Epithelial cell of esophagus (primary cell): ENCODE results near the gene CADPS.

Experiments
- DNase-seq: peaks from one replicate; pipeline ENCODE4 v3.0.0; 2010; ENCODE audit warnings: low read depth
- H3K4me3 ChIP-seq: 2 replicates; pipeline ENCODE4 v1.5.1; 2011; ENCODE audit warnings: mild to moderate bottlenecking, low read length, control low read depth
- TF ChIP-seq, protein P1 (sequence below): IDR thresholded peaks from 2 replicates; pipeline ENCODE4 v1.5.1; 2011; ENCODE audit warnings: low read depth, mild to moderate bottlenecking, low read length, control low read depth, inconsistent platforms; ENCODE audit not compliant: insufficient read depth; ENCODE audit errors: missing control alignments

The CADPS gene

DNA sequence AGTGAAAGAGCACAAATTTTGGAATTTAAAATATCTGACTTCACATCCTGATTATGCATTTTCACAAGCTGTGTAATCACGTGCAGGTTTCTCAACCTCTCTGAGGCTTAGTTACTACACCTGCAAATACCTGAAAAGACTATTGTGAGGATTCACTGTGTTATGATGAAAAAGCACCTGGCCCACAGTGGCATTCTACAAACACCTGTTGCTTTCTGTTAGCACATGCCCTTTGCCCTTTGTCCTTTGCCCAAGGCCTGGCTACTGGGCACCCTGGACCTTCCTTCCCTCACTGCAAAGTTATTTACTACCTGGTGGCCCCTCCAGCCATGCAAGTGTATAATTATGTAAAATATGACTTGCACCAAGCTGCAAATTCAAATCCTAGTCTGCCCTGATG is 227.5 kb downstream of the CADPS start:
- H3K4me3 ChIP-seq, result no peak overlapping the region
- TF ChIP-seq, protein P1, sequence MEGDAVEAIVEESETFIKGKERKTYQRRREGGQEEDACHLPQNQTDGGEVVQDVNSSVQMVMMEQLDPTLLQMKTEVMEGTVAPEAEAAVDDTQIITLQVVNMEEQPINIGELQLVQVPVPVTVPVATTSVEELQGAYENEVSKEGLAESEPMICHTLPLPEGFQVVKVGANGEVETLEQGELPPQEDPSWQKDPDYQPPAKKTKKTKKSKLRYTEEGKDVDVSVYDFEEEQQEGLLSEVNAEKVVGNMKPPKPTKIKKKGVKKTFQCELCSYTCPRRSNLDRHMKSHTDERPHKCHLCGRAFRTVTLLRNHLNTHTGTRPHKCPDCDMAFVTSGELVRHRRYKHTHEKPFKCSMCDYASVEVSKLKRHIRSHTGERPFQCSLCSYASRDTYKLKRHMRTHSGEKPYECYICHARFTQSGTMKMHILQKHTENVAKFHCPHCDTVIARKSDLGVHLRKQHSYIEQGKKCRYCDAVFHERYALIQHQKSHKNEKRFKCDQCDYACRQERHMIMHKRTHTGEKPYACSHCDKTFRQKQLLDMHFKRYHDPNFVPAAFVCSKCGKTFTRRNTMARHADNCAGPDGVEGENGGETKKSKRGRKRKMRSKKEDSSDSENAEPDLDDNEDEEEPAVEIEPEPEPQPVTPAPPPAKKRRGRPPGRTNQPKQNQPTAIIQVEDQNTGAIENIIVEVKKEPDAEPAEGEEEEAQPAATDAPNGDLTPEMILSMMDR, result no peak
- no peak for DNase-seq

DNA sequence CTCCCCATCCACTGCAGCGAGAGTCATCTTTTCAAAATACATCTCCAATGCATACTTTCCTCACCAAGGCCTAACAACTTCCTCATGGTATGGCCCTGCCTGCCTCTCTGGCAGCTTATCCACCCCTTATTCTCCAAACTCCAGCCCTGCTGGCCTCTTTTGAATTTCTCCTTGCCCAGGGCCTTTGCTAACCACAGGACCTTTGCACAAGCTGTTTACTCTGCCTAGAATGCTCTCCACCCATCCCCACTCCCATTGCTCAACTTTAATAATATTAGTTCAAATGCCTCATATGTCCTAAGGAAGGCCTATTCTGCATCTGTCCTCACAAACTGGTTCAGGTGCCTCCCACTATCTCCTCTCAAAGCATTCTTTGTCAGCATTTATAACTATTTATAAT is 230.7 kb downstream of the CADPS start:
- no peak for DNase-seq
- no peak overlapping the region for H3K4me3 ChIP-seq
- TF ChIP-seq, protein P1, result no peak

- no peak for DNase-seq
These were observed 236.9 kb downstream of the CADPS start for GRCh38 chr3:62638316-62638715.

GRCh38 chr3:62636235-62636826 is 238.9 kb downstream of the CADPS start:
- DNase-seq, result peak; percentile 30
- TF ChIP-seq, protein P1, result no peak
- H3K4me3 ChIP-seq, result no peak overlapping the region

More at GRCh38 chr3:62638316-62638715, 236.9 kb downstream of the CADPS start:
- TF ChIP-seq, protein P1, result no peak
- no peak overlapping the region for H3K4me3 ChIP-seq

GRCh38 chr3:62632510-62633294 is 242.5 kb downstream of the CADPS start:
- TF ChIP-seq, protein P1, result peak; percentile 18
- H3K4me3 ChIP-seq, result no peak overlapping the region
- DNase-seq, result no peak

DNA sequence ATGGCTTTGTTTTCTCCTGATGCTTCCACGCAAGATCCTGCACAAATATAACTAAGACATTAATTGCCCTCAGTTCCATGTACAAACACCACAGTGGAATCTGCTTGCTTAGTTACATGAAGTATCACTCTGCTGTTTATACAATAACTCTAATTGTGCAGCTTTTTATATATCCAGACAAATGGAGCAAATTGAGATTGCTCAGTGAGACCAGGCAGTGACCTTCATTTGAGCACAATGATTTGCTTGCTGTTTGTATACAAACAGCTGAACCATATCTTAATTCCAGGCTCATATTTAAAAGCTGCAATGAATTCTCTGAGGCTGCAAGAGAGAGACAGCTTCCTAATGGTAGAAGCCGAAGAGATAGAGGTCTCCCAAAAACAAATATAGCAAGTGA is 243.7 kb downstream of the CADPS start:
- TF ChIP-seq, protein P1, result no peak
- no peak overlapping the region for H3K4me3 ChIP-seq
- no peak for DNase-seq
